Activated CD8-positive, alpha-beta memory T cell treated with anti-CD3 and anti-CD28 coated beads for 4 hours (primary cell): ENCODE results near the gene ACAN.

ENCODE experiments used
- DNase-seq, 2 donors: peaks; one replicate each; pipeline ENCODE4 v3.0.0-alpha.2; 2020; ENCODE audit warnings: low read depth in 2 of 2

The ACAN gene

DNA sequence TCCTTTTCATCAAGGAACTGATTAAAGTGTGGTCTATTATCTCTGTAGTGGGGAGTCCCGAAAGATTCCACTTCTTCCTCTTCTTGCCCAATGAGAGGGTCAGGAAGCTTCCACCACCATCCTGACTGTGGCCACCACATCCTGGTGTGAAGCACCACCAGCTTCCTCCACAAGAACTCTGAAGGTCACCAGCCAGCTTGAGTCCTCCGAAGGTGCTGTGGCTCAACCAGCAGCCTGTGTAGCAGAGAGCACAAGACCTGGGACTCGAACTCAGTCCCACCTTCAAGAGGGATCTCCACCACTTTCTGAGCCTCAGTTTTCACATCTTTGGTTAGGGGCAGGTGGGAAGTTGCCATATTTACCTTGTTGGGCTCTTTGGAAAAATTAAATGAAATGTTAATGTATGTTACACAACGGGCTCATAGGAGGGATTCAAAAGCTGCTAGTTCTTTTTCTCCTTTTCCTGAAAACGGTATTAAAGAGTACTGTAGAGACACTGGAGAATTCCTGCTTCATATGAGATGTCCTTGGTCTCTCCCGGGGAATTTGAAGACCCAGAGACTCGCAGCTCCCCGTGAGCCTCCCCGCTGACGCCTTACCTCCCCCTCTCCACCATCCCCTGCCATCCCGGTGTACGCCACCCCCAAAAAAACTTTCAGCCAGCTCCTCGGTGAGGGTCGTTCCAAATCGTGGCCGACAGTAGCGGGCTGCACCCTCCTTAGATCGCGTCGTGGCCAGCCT is 816 bp upstream of the ACAN start:
- DNase-seq: no peak

GRCh38 chr15:88802991-88803240 is 320 bp upstream of the ACAN start:
- DNase-seq: no peak

GRCh38 chr15:88803920-88804247 is 648 bp downstream of the ACAN start:
- no peak for DNase-seq

- no peak for DNase-seq
Observed at GRCh38 chr15:88804257-88804656, 1.0 kb downstream of the ACAN start.

- DNase-seq: no peak
Observed at GRCh38 chr15:88805031-88805780, 2.0 kb downstream of the ACAN start.

GRCh38 chr15:88810446-88810845 is 7.2 kb downstream of the ACAN start:
- DNase-seq: no peak

- no peak for DNase-seq
Observed at GRCh38 chr15:88812133-88812532, 8.9 kb downstream of the ACAN start.

DNA sequence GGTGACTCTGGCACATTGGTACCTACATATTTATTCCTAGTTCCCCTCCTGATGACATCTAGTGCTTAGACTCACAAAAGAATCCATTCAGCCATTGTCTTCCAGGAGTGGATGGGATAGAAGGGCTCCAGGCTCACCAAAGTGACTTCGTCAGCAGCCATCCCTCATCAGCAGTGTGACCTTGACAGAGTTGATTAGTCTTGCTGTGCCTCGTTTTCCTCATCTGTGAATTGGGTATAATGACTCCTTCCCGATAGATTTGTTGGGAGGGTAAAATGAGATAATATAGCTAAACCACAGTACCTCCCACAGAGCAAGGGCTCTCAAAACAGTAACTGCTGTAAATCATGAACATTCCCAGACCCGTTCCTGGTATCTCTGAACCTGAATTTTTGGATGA is 10.7 kb downstream of the ACAN start:
- no peak for DNase-seq

DNA sequence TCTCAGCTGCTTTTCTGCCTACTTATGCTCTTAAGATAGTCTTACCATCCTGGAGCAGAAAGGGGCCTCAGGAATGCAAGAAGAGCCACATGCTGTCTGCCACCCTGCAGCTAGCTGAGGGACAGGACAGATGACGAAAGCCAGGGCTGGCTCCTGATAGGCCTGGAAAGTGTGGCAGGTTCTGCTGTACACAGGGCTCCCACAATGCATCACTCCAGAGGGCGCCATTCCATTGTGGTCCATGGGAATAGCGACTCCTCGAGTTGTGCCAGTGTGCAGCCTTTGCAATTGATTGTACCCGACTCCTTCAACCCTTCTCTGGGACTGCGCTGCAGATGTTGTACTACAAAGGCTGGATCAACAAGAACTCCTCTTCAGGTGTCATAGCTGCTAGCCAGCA is 11.2 kb downstream of the ACAN start:
- no peak for DNase-seq

DNA sequence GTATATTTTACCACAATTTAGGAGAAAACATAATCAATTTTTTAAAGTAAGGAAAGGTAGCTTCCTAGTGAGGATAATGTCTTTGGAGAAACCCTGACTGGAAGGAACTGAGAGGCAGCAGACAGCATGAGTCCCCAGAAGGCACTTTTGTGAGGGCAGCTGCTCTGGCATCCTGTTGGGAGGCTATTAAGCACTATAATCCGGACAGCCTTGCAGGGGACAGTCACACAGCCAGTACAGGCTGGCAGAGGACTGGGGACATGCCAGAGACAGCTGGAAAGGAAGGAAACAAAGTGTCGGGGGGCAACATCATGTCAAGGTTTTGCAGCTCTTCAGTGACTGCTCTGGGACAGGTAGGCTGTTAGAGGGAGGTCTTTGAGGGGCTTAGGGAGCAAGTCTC is 15.7 kb downstream of the ACAN start:
- DNase-seq: no peak

DNA sequence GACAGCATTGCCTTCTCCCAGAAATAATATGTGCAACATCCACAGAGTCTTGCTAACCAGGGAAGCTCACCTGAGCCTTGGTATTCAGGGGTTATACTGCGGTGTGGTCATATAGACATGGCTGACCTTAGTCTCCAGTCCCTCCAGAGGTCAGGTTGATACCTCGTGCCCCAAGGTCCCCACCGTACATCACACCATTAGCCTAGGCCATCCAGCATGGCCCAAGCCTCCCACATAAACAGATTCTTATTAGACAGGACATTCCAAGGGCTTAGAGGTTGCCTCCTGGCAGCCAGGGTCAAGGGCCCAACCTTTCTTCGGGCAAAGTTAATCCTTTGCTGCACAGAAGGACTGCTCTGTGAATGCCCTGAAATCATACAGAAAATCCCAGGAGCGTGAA is 18.8 kb downstream of the ACAN start:
- no peak for DNase-seq

GRCh38 chr15:88828791-88829190 is 25.6 kb downstream of the ACAN start:
- no peak for DNase-seq

- DNase-seq: no peak
Observed at GRCh38 chr15:88830016-88830415, 26.8 kb downstream of the ACAN start.

- DNase-seq: no peak
Observed at GRCh38 chr15:88832820-88833730, 29.8 kb downstream of the ACAN start.

DNA sequence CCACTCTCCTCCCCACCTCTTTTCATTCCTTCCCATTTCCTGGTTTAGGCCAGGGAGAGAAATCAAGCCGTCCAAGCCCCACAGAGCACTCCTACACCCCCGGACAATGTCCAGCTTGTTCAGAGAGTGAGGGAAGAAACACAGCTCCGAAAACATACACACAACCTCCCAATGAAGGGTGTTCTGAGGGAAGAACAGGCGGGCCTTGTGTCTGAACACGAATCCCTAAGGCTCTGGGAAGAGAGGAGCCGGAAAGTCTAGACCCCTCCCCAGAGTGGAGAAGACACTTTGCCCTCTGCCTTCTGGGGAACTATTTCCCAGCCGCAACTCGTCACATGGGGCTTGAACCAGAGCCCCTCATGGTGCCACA is 30.5 kb downstream of the ACAN start:
- no peak for DNase-seq

DNA sequence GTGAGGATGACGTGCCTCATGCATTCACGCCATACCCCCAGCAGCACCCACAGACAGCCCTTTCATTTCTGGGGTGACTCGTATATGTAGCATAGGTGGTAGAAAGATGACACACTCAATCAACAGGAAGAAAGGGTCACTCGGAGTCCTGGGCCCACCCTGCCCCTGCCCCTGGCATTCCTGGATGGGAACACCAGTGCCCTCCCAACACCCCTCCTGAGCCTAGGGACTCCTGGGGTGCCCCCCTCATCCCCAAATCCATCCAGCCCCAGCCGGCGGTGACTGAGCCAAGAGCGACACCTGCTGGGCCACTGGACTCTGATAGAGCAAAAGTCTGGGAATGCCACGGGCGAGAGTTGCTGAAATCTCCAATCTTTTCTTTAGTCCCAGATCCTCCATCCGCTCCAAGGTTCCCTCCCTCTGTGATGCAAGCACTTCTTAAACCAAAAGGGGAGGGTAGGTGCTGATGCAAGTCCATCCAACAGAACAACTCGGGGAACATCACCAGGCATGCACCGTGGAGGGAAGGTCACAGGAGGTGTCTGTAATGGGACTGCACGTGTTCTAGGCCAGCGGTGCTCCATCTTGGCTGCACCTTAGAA is 31.1 kb downstream of the ACAN start:
- DNase-seq: no peak

DNA sequence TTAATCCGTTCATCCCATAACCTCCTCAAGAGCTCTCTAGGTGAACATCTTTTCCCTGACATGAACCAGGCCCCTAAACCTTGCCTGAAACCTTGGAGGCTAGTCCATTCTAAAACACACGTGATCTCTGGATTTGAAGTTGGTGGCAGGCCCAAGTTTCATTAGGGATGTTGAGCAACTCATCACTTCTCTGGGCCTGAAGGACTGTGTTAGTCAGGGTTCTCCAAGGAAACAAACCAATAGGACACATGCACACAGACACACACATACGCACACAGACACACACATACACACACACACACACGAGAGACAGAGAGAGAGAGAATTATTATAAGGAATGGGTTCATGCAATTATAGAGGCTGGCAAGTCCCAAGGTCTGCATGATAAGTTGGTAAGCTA is 31.9 kb downstream of the ACAN start:
- DNase-seq: no peak

DNA sequence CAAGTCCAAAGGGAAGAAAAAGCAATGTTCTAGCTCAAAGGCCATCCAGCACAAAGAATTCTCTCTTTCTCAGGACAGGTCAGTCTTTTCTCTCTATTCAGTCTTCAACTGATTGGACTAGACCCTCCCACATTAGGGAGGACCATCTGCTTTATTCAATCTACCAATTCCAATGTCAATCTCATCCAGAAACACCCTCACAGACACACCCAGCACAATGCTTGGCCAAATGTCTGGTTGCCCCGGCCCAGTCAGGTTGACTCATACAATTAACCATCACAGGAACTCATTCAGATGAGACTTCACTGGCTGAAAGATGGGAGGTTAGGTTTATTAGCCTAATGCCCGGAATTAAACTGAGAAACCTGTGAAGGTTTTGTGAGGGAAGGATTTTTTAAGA is 32.4 kb downstream of the ACAN start:
- DNase-seq: no peak

DNA sequence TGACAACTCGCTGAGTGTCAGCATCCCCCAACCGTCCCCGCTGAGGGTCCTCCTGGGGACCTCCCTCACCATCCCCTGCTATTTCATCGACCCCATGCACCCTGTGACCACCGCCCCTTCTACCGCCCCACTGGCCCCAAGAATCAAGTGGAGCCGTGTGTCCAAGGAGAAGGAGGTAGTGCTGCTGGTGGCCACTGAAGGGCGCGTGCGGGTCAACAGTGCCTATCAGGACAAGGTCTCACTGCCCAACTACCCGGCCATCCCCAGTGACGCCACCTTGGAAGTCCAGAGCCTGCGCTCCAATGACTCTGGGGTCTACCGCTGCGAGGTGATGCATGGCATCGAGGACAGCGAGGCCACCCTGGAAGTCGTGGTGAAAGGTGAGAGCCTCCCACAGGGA is 35.4 kb downstream of the ACAN start:
- no peak for DNase-seq

DNA sequence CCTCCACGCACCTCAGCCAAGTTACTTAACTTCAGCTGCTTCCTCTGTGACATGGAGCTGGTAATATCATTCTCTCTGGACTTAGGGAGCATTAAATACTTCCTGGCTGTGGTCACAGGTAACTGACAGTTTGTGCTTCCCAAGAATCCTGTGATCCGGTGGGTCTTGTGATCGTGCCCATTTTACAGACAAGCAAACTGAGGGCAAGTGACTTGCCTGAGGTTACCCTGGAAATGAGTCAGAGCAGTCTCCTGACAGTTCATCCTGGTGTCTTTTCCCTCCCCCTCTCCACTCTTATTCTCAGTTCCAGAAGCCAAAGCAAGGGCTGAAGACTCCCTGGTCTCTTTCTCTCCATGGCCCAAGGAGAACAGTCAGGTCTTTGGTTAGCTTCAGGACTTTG is 35.9 kb downstream of the ACAN start:
- DNase-seq: no peak

DNA sequence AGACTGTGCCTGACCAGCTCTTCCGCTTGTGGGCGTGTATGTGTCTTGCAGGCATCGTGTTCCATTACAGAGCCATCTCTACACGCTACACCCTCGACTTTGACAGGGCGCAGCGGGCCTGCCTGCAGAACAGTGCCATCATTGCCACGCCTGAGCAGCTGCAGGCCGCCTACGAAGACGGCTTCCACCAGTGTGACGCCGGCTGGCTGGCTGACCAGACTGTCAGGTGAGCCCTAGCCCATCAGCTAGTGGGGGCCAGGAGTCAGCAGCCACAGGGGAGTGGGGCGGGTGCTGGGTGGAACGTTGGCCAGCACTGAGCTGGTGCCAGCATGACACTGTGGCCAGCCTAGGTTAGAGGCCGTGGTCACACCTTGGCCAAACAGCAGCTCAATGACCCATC is 36.7 kb downstream of the ACAN start:
- no peak for DNase-seq

- DNase-seq: no peak
Observed at GRCh38 chr15:88841236-88841635, 38.0 kb downstream of the ACAN start.

DNA sequence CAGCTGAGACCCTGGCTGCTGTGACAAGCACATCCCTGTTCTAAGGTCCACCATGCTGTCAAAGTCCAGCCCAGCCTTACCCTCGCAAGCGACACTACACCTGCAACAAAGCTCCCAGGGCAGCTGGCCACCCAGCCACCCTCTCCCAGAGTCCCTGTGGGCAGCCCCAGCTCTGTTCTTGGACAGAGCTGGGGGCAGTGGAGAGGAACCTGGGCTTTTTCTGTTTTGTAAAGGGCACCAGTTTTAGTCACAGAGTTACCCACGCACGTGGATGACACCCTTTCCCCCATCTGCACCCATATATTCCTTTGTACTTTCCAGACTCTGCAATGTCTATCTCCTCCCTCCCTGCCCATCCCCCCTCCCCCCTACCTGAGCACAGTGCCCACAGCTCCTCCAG is 38.9 kb downstream of the ACAN start:
- no peak for DNase-seq
